NB4 (cell line): ENCODE results near the gene PCSK2.

ENCODE experiments used
- POLR2A ChIP-seq: IDR thresholded peaks from 2 replicates; pipeline ENCODE4 v1.6.1; 2011; ENCODE audit warnings: mild to moderate bottlenecking; ENCODE audit not compliant: insufficient read length; ENCODE audit errors: extremely low read depth
- TF ChIP-seq, protein P1 (sequence below): IDR thresholded peaks from one replicate; pipeline ENCODE4 v1.5.1; 2012; ENCODE audit warnings: low read depth, low read length

GRCh38 chr20:17525650-17526049 lies 298.8 kb downstream of the PCSK2 start:
- TF ChIP-seq, protein P1, sequence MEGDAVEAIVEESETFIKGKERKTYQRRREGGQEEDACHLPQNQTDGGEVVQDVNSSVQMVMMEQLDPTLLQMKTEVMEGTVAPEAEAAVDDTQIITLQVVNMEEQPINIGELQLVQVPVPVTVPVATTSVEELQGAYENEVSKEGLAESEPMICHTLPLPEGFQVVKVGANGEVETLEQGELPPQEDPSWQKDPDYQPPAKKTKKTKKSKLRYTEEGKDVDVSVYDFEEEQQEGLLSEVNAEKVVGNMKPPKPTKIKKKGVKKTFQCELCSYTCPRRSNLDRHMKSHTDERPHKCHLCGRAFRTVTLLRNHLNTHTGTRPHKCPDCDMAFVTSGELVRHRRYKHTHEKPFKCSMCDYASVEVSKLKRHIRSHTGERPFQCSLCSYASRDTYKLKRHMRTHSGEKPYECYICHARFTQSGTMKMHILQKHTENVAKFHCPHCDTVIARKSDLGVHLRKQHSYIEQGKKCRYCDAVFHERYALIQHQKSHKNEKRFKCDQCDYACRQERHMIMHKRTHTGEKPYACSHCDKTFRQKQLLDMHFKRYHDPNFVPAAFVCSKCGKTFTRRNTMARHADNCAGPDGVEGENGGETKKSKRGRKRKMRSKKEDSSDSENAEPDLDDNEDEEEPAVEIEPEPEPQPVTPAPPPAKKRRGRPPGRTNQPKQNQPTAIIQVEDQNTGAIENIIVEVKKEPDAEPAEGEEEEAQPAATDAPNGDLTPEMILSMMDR: no peak
- no peak for TF ChIP-seq POLR2A
